ENCODE results near the gene MRPS6. TPM values are rescaled to one million over a fixed set of nuclear protein-coding genes. Genes with fewer than 3 reads are reported as not detected.

Gene MRPS6
- 19.2 and 25.9 TPM in 2 replicates for total RNA-seq

DNA sequence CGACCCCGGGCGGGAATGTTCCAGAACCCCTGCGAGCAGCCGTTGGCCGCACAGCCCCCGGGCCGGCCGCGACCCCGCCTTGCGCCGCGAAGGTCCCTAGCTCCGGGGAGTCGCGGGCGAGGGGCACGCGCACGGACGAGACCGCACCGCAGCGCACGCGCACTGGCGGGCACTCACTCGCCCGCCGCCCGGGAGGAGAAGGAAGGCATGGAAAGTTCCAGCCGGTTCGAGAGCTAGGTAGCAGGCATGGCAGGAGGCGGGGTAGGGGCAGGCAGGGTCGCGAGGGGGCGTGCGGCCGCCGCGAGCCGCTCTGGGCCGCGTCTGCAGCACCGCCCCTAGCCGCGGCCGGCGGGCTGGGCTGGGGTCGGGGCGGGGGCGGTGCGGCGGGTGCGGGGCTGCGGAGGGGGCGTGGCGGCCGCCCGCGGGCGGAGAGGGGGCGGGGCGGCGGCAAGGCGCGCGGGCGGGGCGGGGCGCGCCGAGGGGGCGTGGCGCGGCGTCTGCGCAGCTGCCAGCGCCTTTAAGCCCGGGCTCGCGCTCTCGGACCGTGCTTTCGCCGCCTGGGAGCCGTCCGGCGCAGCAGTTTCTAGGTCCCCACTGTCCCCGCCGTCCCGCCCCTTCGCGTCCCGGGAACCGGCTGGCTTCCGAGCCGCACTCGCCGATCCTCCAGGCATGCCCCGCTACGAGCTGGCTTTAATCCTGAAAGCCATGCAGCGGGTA, at the start of gene MRPS6, which contains the start of gene SLC5A3:
MRPS6 (plus strand) TSS at position 547 of the 717 bp plus-strand sequence; CDS start at position 670, 123 bp downstream.
SLC5A3 (plus strand) TSS at position 547 of the 717 bp plus-strand sequence. CDS start 21,621 bp downstream, outside the sequence.
- H3K9me3 ChIP-seq (ENCODE audit: low read depth, low read length): no peaks in the 10 kb centered on the region
- H3K27ac ChIP-seq (ENCODE audit: low read depth, low read length): peak within 1 kb of the TSS; percentile 64
- H3K79me2 ChIP-seq (ENCODE audit: insufficient read depth, low read length): peaks cover 40% of the 10 kb centered on the region
- peak within 1 kb of the TSS; percentile 82 for H2AFZ ChIP-seq (ENCODE audit: low read length)
- H3K27me3 ChIP-seq (ENCODE audit: insufficient read depth, low read length): no peaks in the 10 kb centered on the region
- H3K36me3 ChIP-seq (ENCODE audit: insufficient read depth, low read length): no peaks in the 10 kb centered on the region
- peaks cover 24% of the 10 kb centered on the region for H3K4me1 ChIP-seq (ENCODE audit: insufficient read depth, low read length)
- TF ChIP-seq, protein P1, sequence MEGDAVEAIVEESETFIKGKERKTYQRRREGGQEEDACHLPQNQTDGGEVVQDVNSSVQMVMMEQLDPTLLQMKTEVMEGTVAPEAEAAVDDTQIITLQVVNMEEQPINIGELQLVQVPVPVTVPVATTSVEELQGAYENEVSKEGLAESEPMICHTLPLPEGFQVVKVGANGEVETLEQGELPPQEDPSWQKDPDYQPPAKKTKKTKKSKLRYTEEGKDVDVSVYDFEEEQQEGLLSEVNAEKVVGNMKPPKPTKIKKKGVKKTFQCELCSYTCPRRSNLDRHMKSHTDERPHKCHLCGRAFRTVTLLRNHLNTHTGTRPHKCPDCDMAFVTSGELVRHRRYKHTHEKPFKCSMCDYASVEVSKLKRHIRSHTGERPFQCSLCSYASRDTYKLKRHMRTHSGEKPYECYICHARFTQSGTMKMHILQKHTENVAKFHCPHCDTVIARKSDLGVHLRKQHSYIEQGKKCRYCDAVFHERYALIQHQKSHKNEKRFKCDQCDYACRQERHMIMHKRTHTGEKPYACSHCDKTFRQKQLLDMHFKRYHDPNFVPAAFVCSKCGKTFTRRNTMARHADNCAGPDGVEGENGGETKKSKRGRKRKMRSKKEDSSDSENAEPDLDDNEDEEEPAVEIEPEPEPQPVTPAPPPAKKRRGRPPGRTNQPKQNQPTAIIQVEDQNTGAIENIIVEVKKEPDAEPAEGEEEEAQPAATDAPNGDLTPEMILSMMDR (IDR thresholded peaks at IDR 0.05; ENCODE audit: extremely low read depth, low read depth, low read length): no peak
- peak; percentile 99 for DNase-seq (ENCODE audit: insufficient read length, low spot score, missing footprints)
- H3K4me2 ChIP-seq (ENCODE audit: insufficient read depth, low read length): peak within 1 kb of the TSS; percentile 90
- H4K20me1 ChIP-seq (ENCODE audit: insufficient read depth, low read length): peaks cover 7% of the 10 kb centered on the region
- H3K4me3 ChIP-seq (ENCODE audit: insufficient read depth, low read length): peak within 1 kb of the TSS; percentile 78

DNA sequence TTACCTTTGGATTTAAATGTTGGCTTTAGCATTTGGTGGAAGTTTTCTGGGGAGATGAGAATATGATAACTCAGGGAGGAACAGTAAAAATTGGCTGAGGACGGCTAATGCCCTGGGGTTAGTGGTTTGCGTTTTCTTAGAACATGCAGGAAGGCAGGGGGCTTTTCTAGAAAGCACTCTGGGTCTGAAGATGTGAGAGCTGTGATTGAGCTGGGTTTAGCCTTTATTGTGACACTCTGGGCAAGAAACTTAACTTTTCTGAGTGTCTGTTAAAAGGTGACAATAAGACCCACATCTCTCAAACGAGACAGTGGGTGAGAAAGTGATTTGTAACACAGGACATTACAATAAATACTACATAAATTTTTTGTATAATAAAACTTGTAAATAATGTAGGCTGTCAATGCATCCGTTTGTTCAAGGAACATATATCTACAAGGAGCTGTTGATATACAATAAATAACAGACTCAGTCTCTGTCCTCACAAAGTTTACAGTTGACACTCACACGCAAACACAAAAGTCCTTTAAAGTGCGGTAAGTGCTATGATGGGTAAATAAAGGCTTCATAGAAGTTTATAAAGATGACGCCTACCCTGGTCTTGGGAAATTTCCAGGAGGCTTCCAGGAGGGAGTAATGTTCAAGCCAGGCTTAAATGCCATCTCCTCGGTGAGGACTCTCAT, 49.5 kb upstream of the MRPS6 start:
- Histone ChIP-seq H4K20me1 (ENCODE audit: insufficient read depth, low read length) (no peaks in the 10 kb centered on the region), H3K4me1 (ENCODE audit: insufficient read depth, low read length) (peaks cover 19% of the 10 kb centered on the region), H3K4me3 (ENCODE audit: insufficient read depth, low read length) (no peak overlapping the region), H3K9me3 (ENCODE audit: low read depth, low read length) (no peaks in the 10 kb centered on the region), H3K36me3 (ENCODE audit: insufficient read depth, low read length) (no peaks in the 10 kb centered on the region), H2AFZ (ENCODE audit: low read length) (no peak overlapping the region), H3K79me2 (ENCODE audit: insufficient read depth, low read length) (no peaks in the 10 kb centered on the region), H3K27ac (ENCODE audit: low read depth, low read length) (no peak overlapping the region), H3K27me3 (ENCODE audit: insufficient read depth, low read length) (no peaks in the 10 kb centered on the region), H3K4me2 (ENCODE audit: insufficient read depth, low read length) (no peak overlapping the region)
- TF ChIP-seq, protein P1 (IDR thresholded peaks at IDR 0.05; ENCODE audit: extremely low read depth, low read depth, low read length): no peak
- no peak for DNase-seq (ENCODE audit: insufficient read length, low spot score, missing footprints)

DNA sequence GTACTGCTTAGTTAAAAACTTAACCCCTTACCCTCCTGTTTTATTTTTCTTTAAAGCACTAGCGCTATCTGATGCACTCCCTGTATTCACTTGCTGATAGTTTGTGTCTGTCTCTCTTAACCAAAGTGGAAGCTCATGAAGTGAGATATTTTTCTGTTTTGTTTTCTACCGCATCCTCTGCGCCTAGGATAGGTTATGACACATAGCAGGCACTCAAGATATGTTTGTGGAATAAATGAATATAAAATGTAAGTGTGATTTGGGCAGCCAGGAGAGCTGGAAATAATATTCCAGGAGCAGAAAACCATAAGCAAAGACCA, 49.0 kb upstream of the MRPS6 start:
- Histone ChIP-seq H3K4me3 (ENCODE audit: insufficient read depth, low read length) (no peak overlapping the region), H3K4me2 (ENCODE audit: insufficient read depth, low read length) (no peak overlapping the region), H3K27me3 (ENCODE audit: insufficient read depth, low read length) (no peaks in the 10 kb centered on the region), H3K4me1 (ENCODE audit: insufficient read depth, low read length) (peaks cover 19% of the 10 kb centered on the region), H4K20me1 (ENCODE audit: insufficient read depth, low read length) (no peaks in the 10 kb centered on the region), H3K79me2 (ENCODE audit: insufficient read depth, low read length) (no peaks in the 10 kb centered on the region), H3K27ac (ENCODE audit: low read depth, low read length) (no peak overlapping the region), H3K9me3 (ENCODE audit: low read depth, low read length) (no peaks in the 10 kb centered on the region), H2AFZ (ENCODE audit: low read length) (no peak overlapping the region), H3K36me3 (ENCODE audit: insufficient read depth, low read length) (no peaks in the 10 kb centered on the region)
- DNase-seq (ENCODE audit: insufficient read length, low spot score, missing footprints): no peak
- TF ChIP-seq, protein P1 (IDR thresholded peaks at IDR 0.05; ENCODE audit: extremely low read depth, low read depth, low read length): no peak
